Liver (tissue), 9 donors: ENCODE results near the gene MYO18B. TPM values are rescaled to one million over a fixed set of nuclear protein-coding genes. Genes with fewer than 3 reads are reported as not detected.

ENCODE experiments used
- DNase-seq: peaks from one replicate; pipeline ENCODE4 v3.0.0-alpha.2; 2017; ENCODE audit warnings: low spot score
- H3K27ac ChIP-seq, 2 donors: one replicate each; pipeline ENCODE4 v1.7.0; 2013; ENCODE audit warnings: inconsistent platforms in 2 of 2, low read length in 2 of 2, control low read depth in 1 of 2, low read depth in 1 of 2, mild to moderate bottlenecking in 1 of 2
- H3K27me3 ChIP-seq, 4 donors: one replicate each; pipeline versions ENCODE4 v1.6.1 to v1.7.0; 2013; ENCODE audit warnings: low read length in 3 of 4, inconsistent platforms in 1 of 4, mild to moderate bottlenecking in 1 of 4, moderate library complexity in 1 of 4; ENCODE audit not compliant: control insufficient read depth in 4 of 4, insufficient read depth in 4 of 4
- H3K36me3 ChIP-seq, 4 donors: one replicate each; pipeline versions ENCODE4 v1.6.1 to v1.7.0; 2013; ENCODE audit warnings: low read length in 3 of 4, mild to moderate bottlenecking in 3 of 4, low read depth in 1 of 4, moderate library complexity in 1 of 4; ENCODE audit not compliant: control insufficient read depth in 4 of 4, insufficient read depth in 3 of 4
- H3K4me1 ChIP-seq, 4 donors: one replicate each; pipeline versions ENCODE4 v1.6.1 to v1.7.0; 2013; ENCODE audit warnings: low read length in 3 of 4, mild to moderate bottlenecking in 3 of 4, moderate library complexity in 1 of 4; ENCODE audit not compliant: control insufficient read depth in 4 of 4, insufficient read depth in 4 of 4
- H3K4me3 ChIP-seq, 3 donors: one replicate each; pipeline versions ENCODE4 v1.6.1 to v1.7.0; 2013; ENCODE audit warnings: low read length in 3 of 3, control low read depth in 1 of 3, low read depth in 1 of 3, mild to moderate bottlenecking in 1 of 3
- H3K9ac ChIP-seq, 2 donors: one replicate each; pipeline ENCODE4 v1.7.0; 2013; ENCODE audit warnings: low read length in 2 of 2, mild to moderate bottlenecking in 2 of 2, moderate library complexity in 2 of 2, control low read depth in 1 of 2, low read depth in 1 of 2
- H3K9me3 ChIP-seq, 4 donors: one replicate each; pipeline versions ENCODE4 v1.6.1 to v1.7.0; 2013; ENCODE audit warnings: low read length in 3 of 4; ENCODE audit not compliant: control insufficient read depth in 4 of 4
- ATF3 ChIP-seq: IDR thresholded peaks from 2 replicates; pipeline ENCODE4 v1.6.1; 2016; ENCODE audit warnings: antibody characterized with exemption
- CTCF ChIP-seq: fragments of 150-350 bp; IDR thresholded peaks from 2 replicates; pipeline ENCODE4 v1.5.1; 2017; ENCODE audit warnings: improper control_type of control experiment, low read depth, low read length; ENCODE audit not compliant: missing input control
- EGR1 ChIP-seq, 2 donors: IDR thresholded peaks; 2 replicates each; pipeline ENCODE4 v1.6.1; 2016 to 2018; ENCODE audit warnings: antibody characterized with exemption in 2 of 2, low read depth in 2 of 2
- FOXA2 ChIP-seq: IDR thresholded peaks from 2 replicates; pipeline ENCODE4 v1.6.1; 2016; ENCODE audit warnings: antibody characterized with exemption
- HNF4G ChIP-seq: IDR thresholded peaks from 2 replicates; pipeline ENCODE4 v1.6.1; 2016; ENCODE audit warnings: antibody characterized with exemption
- JUND ChIP-seq, 2 donors: IDR thresholded peaks; 2 replicates each; pipeline ENCODE4 v1.6.1; 2016; ENCODE audit warnings: antibody characterized with exemption in 2 of 2
- MAX ChIP-seq: IDR thresholded peaks from 2 replicates; pipeline ENCODE4 v1.6.1; 2016; ENCODE audit warnings: antibody characterized with exemption
- NR2F2 ChIP-seq: IDR thresholded peaks from 2 replicates; pipeline ENCODE4 v1.6.1; 2016; ENCODE audit warnings: antibody characterized with exemption
- RAD21 ChIP-seq, 2 donors: IDR thresholded peaks; 2 replicates each; pipeline ENCODE4 v1.6.1; 2016; ENCODE audit warnings: antibody characterized with exemption in 2 of 2, mild to moderate bottlenecking in 2 of 2
- WGBS: extraction: QIAGEN DNeasy Blood & Tissue Kit; methylation state at CpG from one replicate; pipeline ENCODE4 v1.1.7; 2013; 5-methylcytosine and 5-hydroxymethylcytosine counted together
- polyA plus RNA-seq, 2 donors: library from polyadenylated mRNA; stranded (reverse) in 1 of 2; unstranded in 1 of 2; fragments of 200-250 nt in 1 of 2; fragments of >200 nt in 1 of 2; fragmentation: Nextera tagmentation in 1 of 2; extraction: Ambion mirVana in 1 of 2; gene quantifications; one replicate each; pipeline versions ENCODE4 v1.2.1 to v1.2.3, GENCODE V29; 2013 to 2015
- total RNA-seq, 2 donors: library from RNA; depleted of rRNA; stranded (reverse); fragments of >200 nt; gene quantifications; one replicate each; pipeline ENCODE4 v1.2.3, GENCODE V29; 2014
- TF ChIP-seq, protein P1 (sequence below): IDR thresholded peaks from 2 replicates; pipeline ENCODE4 v1.6.1; 2016; ENCODE audit warnings: antibody characterized with exemption
- donor health status: healthy.
- donor health status: healthy.
- donor health status: healthy.
- donor health status: healthy.
- donor health status: healthy.

The MYO18B gene
- total and polyA plus RNA-seq, 4 donors: under 0.01 to 4.2 (median 0.02) TPM; not detected in 1

- no peak for DNase-seq
- no peaks in the 10 kb centered on the region for H3K36me3 ChIP-seq
- no peaks in the 10 kb centered on the region for H3K4me1 ChIP-seq
- H3K27me3 ChIP-seq: no peaks in the 10 kb centered on the region
- no peak overlapping the region for H3K4me3 ChIP-seq
- H3K27ac ChIP-seq: no peak overlapping the region
- peaks cover 6 to 12% (median 8%) of the 10 kb centered on the region in 4 donors for H3K9me3 ChIP-seq
- WGBS: 68% methylated on average over 8 of the region's 8 CpGs
- no peak overlapping the region for H3K9ac ChIP-seq
- TF ChIP-seq FOXA2: no peak
- TF ChIP-seq HNF4G: no peak
- no peak for TF ChIP-seq EGR1 (IDR thresholded peaks at IDR 0.05; ENCODE audit: low read depth in 2 of 2)
- TF ChIP-seq, protein P1, sequence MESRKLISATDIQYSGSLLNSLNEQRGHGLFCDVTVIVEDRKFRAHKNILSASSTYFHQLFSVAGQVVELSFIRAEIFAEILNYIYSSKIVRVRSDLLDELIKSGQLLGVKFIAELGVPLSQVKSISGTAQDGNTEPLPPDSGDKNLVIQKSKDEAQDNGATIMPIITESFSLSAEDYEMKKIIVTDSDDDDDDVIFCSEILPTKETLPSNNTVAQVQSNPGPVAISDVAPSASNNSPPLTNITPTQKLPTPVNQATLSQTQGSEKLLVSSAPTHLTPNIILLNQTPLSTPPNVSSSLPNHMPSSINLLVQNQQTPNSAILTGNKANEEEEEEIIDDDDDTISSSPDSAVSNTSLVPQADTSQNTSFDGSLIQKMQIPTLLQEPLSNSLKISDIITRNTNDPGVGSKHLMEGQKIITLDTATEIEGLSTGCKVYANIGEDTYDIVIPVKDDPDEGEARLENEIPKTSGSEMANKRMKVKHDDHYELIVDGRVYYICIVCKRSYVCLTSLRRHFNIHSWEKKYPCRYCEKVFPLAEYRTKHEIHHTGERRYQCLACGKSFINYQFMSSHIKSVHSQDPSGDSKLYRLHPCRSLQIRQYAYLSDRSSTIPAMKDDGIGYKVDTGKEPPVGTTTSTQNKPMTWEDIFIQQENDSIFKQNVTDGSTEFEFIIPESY: no peak
- TF ChIP-seq NR2F2: no peak
- no peak for TF ChIP-seq JUND (IDR thresholded peaks at IDR 0.05)
Measured at GRCh38 chr22:25764270-25765015, 22.5 kb downstream of the MYO18B start.

GRCh38 chr22:25765016-25765367 lies 23.0 kb downstream of the MYO18B start:
- no peak for DNase-seq
- H3K9ac ChIP-seq: no peak overlapping the region
- no peak overlapping the region for H3K27ac ChIP-seq
- 81% methylated on average over 2 of the region's 2 CpGs for WGBS
- H3K27me3 ChIP-seq: no peaks in the 10 kb centered on the region
- no peaks in the 10 kb centered on the region for H3K36me3 ChIP-seq
- H3K4me3 ChIP-seq: no peak overlapping the region
- H3K9me3 ChIP-seq: peaks cover 6 to 12% (median 8%) of the 10 kb centered on the region in 4 donors
- H3K4me1 ChIP-seq: no peaks in the 10 kb centered on the region
- TF ChIP-seq JUND (IDR thresholded peaks at IDR 0.05) (no peak), MAX (no peak), ATF3 (no peak), CTCF (no peak), FOXA2 (no peak)

GRCh38 chr22:25765801-25766200 lies 23.8 kb downstream of the MYO18B start:
- Histone ChIP-seq H3K9ac (no peak overlapping the region), H3K27ac (no peak overlapping the region), H3K9me3 (peaks cover 6 to 12% (median 8%) of the 10 kb centered on the region in 4 donors), H3K36me3 (no peaks in the 10 kb centered on the region), H3K27me3 (no peaks in the 10 kb centered on the region), H3K4me3 (no peak overlapping the region), H3K4me1 (no peaks in the 10 kb centered on the region)
- 85% methylated on average over 4 of the region's 4 CpGs for WGBS
- no peak for DNase-seq
- TF ChIP-seq RAD21 (IDR thresholded peaks at IDR 0.05): no peak
- TF ChIP-seq FOXA2: no peak
